Measurements from ENCODE around the gene POU2F1. TPM values are rescaled to one million over a fixed set of nuclear protein-coding genes. Genes with fewer than 3 reads are reported as not detected.
A peak's percentile ranks its signal among the peaks of the same experiment; 100 is the strongest.
"Not testable (repeated sequence)": the region's sequence is repeated elsewhere in the genome, so short reads cannot be mapped to it uniquely, and the experiment has no call there.

The POU2F1 gene
- total and polyA plus RNA-seq, 7 donors = 0.83 to 9.0 (median 6.3) TPM

DNA sequence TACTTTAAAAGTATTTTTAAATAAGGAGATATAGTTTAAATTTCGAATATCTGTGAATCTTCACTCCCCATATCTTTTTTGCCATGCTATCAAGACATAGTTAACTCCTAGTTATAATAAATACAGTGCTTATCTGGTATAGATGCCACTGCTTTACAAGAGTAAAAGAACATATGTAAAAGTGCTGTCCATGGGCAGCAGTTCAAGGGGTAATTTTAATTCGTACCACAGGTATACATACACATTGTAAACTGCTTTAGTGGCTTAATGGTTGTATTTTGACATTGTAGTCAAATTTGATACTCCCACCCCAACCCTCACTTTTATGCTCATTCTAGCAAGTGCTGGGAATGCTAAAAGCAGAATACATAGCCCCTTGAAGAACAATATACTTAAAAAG is 18.6 kb downstream of the POU2F1 start:
- TF ChIP-seq, protein P1, sequence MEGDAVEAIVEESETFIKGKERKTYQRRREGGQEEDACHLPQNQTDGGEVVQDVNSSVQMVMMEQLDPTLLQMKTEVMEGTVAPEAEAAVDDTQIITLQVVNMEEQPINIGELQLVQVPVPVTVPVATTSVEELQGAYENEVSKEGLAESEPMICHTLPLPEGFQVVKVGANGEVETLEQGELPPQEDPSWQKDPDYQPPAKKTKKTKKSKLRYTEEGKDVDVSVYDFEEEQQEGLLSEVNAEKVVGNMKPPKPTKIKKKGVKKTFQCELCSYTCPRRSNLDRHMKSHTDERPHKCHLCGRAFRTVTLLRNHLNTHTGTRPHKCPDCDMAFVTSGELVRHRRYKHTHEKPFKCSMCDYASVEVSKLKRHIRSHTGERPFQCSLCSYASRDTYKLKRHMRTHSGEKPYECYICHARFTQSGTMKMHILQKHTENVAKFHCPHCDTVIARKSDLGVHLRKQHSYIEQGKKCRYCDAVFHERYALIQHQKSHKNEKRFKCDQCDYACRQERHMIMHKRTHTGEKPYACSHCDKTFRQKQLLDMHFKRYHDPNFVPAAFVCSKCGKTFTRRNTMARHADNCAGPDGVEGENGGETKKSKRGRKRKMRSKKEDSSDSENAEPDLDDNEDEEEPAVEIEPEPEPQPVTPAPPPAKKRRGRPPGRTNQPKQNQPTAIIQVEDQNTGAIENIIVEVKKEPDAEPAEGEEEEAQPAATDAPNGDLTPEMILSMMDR (IDR thresholded peaks at IDR 0.05) = no peak
- H3K27ac ChIP-seq = no peak overlapping the region
- H3K9me3 ChIP-seq = no peaks in the 10 kb centered on the region
- DNase-seq (no peak), ATAC-seq (no peak)
- no peaks in the 10 kb centered on the region for H3K36me3 ChIP-seq (ENCODE audit: insufficient read depth in 1 of 2, low read depth in 1 of 2)
- peaks cover 23% of the 10 kb centered on the region for H3K4me1 ChIP-seq
- intact Hi-C loops (cut with DNase I) = no loop called here
- WGBS, 3 donors = 94 to 97% (median 95%) methylated on average over 2 of the region's 2 CpGs
- no peak overlapping the region for H3K4me3 ChIP-seq
- H3K27me3 ChIP-seq (ENCODE audit: insufficient read depth in 3 of 3, low read length in 2 of 3) = no peaks in the 10 kb centered on the region

DNA sequence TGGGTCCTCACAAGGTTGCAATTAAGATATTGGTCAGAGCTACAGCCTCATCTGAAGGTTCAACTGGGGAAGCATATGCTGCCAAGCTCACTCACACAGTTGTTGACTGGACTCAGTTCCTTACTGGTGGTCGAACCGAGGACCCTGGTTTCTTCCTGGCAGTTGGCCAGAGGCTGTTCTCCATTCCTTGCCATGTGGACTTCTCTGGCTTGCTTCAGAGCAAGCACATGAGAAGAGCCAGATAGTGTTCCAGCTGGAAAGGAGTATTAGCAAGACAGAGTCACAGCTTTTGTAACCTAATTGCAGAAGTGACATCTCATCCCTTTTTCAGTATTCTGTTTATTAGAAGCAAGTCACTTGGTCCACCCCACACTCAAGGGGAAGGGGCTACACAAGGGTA is 23.6 kb downstream of the POU2F1 start:
- DNase-seq (no peak), ATAC-seq (no peak)
- H3K27me3 ChIP-seq (ENCODE audit: insufficient read depth in 3 of 3, low read length in 2 of 3) = no peaks in the 10 kb centered on the region
- H3K27ac ChIP-seq = no peak overlapping the region
- no peaks in the 10 kb centered on the region for H3K36me3 ChIP-seq (ENCODE audit: insufficient read depth in 1 of 2, low read depth in 1 of 2)
- no peak overlapping the region for H3K4me3 ChIP-seq
- no peaks in the 10 kb centered on the region for H3K9me3 ChIP-seq
- 85 to 92% (median 90%) methylated on average over 2 of the region's 2 CpGs for WGBS, 3 donors
- TF ChIP-seq, protein P1 (IDR thresholded peaks at IDR 0.05) = no peak
- H3K4me1 ChIP-seq = peaks cover 15% of the 10 kb centered on the region
- intact Hi-C loops (cut with DNase I) = no loop called here

DNA sequence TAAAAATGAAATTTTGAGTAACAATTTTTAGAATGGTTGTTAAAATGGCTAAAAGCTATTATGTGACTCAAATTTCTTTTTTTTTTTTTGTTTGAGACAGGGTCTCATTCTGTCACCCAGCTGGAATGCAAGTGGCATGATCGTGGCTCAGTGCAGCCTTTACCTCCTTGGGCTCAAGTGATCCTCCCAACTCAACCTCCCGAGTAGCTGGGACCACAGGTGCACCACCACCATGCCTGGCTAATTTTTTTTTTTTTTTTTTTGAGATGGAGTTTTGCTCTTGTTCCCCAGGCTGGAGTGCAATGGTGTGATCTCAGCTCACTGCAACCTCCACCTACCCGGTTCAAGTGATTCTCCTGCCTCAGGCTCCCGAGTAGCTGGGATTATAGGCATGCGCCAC is 24.5 kb downstream of the POU2F1 start:
- H3K36me3 ChIP-seq (ENCODE audit: insufficient read depth in 1 of 2, low read depth in 1 of 2); H3K4me3 ChIP-seq; DNase-seq; intact Hi-C loops (cut with DNase I); H3K27ac ChIP-seq; ATAC-seq; H3K27me3 ChIP-seq (ENCODE audit: insufficient read depth in 3 of 3, low read length in 2 of 3); H3K9me3 ChIP-seq: not testable (repeated sequence)
- 86 to 93% (median 91%) methylated on average over 5 of the region's 5 CpGs for WGBS, 3 donors
- peaks cover 17% of the 10 kb centered on the region for H3K4me1 ChIP-seq

DNA sequence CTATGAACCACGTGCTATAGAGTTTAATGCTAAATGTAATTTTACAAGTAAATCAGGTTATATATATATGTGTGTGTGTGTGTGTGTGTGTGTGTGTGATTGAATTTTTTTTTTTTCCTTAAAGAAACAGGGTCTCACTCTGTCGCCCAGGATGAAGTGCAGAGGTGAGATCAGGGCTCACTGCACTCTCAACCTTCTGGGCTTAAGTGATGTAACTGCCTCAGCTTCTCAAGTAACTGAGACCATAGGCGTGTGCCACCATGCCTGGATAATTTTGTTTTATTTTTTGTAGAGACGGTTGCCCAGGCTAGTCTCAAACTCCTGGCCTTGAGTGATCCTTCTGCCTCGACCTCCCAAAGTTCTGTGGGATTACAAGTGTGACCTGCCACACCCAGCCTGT is 26.3 kb downstream of the POU2F1 start:
- H3K4me1 ChIP-seq = peaks cover 17% of the 10 kb centered on the region
- TF ChIP-seq, protein P1 (IDR thresholded peaks at IDR 0.05) = no peak
- no peaks in the 10 kb centered on the region for H3K36me3 ChIP-seq (ENCODE audit: insufficient read depth in 1 of 2, low read depth in 1 of 2)
- 52 to 70% (median 57%) methylated on average over 5 of the region's 5 CpGs for WGBS, 3 donors
- intact Hi-C loops (cut with DNase I) = no loop called here
- no peaks in the 10 kb centered on the region for H3K9me3 ChIP-seq
- no peaks in the 10 kb centered on the region for H3K27me3 ChIP-seq (ENCODE audit: insufficient read depth in 3 of 3, low read length in 2 of 3)
- H3K27ac ChIP-seq = no peak overlapping the region
- no peak overlapping the region for H3K4me3 ChIP-seq
- ATAC-seq (no peak), DNase-seq (no peak)

DNA sequence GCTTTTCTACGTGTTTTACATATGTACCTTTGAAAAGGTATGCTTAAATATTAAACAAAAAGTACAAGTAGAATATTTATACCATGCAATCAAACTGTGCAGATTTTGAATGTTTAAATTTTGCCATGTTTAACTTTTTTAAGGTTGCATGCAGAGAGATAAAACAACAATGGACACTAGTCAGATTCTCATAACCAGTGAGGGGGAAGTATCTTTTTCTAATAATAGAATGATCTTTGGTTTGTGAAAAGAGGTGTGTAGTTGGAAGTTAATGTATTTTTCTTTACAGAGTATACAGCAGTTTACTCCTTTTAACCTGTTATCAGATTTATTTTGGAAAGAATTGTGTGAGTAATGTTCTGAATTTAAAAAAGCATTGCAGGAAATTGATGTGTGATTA is 27.1 kb downstream of the POU2F1 start:
- WGBS, 3 donors = 77 to 85% (median 82%) methylated on average over 1 of the region's 1 CpG
- intact Hi-C loops (cut with DNase I) = no loop called here
- TF ChIP-seq, protein P1 (IDR thresholded peaks at IDR 0.05) = no peak
- no peak overlapping the region for H3K4me3 ChIP-seq
- DNase-seq (no peak), ATAC-seq (peak in 1 of 4 donors; percentile 12)
- no peak overlapping the region for H3K27ac ChIP-seq
- no peaks in the 10 kb centered on the region for H3K9me3 ChIP-seq
- H3K36me3 ChIP-seq (ENCODE audit: insufficient read depth in 1 of 2, low read depth in 1 of 2) = no peaks in the 10 kb centered on the region
- H3K27me3 ChIP-seq (ENCODE audit: insufficient read depth in 3 of 3, low read length in 2 of 3) = no peaks in the 10 kb centered on the region
- peaks cover 17% of the 10 kb centered on the region for H3K4me1 ChIP-seq
